Fibroblast of upper back skin (primary cell): Measurements from ENCODE around the gene STXBP5L.
"Not testable (repeated sequence)": the region's sequence is repeated elsewhere in the genome, so short reads cannot be mapped to it uniquely, and the experiment has no call there.

Experiments
- DNase-seq: peaks from one replicate; pipeline ENCODE4 v3.0.0-alpha.2; 2013

Gene STXBP5L

DNA sequence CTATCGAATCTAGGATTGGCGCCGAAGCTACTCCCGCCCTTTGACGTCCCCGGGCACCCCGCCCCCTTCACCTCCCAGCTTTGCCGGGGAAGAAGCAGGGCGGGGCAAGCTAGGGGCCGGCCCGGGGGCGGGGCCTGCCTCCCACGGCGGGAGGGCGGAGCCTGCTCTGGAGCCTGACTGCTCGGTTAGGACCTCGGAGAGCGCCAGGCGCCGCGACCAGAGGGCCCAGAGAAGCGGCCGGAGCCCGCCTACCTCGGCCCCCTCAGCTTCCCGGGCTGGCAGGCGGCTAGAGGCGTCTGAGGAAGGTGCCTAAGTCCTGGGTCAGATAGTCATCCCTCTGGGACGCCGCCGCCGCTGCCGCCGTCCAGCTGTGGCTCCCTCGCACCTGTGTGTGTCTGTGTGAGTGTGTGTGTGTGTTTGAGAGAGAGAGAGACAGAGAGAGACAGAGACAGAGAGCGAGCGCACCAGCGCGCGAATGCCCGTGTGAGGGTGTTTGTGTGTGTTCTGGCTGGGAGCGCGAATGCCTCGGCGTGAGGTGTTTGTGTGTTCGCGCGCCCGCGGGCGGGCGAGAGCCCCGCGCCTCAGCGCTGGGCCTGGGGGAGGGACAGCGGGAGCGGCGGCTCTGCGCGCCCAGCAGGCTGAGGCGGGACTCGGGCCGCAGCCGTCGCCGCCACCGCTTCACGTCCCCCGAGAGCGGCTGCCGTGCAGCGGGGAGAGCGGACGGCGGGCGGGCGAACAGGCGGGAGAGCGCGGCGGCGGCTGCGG lies at the start of gene STXBP5L:
Gene STXBP5L, plus strand, starts transcription at position 176 of the 765 bp plus-strand sequence. CDS start 1,374 bp downstream, outside the sequence.
- peak; percentile 61 for DNase-seq

DNA sequence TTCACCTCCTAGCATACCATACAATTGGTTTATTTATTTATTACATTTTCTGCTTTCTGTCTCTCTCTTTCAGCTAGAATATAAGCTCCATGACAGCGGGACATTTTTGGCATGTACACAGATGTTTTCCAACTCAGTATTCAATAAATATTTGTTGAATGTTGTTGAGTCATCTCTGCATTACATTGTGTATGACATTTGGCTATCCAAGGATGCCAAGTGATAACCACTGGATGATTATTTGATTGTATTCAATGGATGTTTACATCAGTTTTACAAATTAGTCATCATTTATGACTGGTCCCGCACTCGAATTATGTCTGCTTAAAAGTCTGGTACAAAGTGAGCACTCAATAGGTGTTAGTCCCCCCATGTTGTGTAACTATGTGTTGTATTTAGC lies 49.5 kb upstream of the STXBP5L start:
- DNase-seq: no peak

DNA sequence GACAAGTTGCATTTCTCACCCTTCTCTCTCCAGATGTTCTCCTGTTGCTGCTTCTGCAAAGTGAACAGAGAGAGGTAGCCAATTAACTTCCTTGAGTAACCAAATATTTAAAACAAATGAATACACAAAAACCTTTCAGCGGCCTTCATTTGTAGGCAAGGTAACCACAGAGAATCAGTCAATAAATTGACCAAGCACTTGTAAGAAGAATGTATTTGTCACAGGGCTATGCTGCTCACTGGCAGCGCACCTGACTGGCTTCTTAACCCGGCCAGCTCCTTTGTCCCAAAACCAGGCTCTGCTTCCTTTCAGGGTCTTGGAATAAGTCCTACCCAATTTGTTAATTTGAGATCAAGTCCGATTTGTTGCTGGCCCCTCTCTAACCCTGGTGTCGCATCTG lies 43.5 kb upstream of the STXBP5L start:
- no peak for DNase-seq

DNA sequence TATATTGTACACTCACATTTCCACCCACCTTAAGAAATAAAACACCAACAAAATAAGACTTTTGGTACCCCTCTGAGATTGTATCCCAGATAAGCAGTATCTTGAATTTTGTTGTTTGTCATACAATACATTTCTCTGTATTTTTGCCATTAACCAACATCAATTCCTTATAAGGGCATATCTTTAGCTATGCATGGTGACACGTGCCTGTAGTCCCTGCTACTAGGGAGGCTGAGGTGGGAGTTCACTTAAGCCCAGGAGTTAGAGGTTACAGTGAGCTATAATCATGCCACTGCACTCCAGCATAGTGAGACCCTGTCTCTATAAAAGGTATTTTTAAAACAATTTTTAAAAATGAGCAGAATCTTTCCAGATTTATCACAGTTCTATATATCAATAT lies 32.5 kb upstream of the STXBP5L start:
- DNase-seq: no peak

DNA sequence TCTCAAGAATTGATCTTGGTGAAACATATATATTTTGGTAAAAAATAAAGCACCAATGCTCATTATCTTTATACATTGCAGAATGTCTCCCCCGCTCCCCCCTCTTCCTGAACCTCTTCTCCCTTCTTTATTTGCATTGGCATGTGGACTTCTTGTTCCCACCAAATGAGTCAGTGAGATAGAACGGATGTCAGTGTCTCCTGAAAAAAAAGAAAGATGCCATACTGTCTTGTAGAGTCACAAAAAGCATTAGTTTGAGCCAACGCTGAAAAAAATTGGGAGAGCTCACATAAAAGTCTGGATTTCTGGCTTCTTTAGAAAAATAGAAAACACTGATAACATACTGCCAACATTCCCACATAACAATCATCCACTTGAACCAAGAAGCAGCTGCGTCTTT lies 32.0 kb upstream of the STXBP5L start:
- DNase-seq: no peak

DNA sequence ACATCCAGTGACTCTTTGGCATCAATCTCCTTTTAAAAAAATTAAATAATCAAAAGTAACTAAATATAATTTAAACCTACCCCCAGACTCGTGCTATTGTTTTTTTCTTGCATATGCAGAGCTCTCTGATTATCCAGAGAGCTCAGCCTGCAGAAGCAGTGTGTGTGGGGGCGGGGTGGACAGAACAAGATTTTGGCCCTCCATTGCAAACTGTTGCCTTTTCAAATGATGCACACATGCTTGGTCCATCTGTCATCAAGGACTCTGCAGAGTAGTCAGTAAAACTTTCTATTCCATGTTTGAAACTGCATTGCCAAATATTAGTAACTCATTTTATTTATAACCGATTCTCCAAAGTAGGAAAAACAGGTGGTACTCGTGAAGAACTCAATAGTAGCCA lies 28.6 kb upstream of the STXBP5L start:
- no peak for DNase-seq

DNA sequence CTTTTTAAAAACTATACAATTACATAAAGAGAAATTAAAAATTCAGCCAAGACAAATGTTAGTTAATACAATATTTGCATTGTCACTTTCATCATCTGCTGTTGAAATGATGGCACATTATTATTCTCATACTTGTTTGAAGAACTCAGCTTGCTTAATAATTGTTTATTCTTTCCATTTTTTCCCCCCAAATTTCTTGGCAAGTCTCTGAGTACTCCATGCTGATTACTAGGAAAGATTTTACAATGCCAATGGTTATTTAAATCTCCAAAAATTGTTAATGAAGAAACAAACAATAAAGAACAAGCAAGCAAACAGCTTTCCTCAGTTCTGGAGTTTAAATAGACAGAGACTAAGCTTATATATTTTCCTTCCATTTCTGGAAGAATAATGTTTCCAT lies 15.1 kb upstream of the STXBP5L start:
- no peak for DNase-seq

DNA sequence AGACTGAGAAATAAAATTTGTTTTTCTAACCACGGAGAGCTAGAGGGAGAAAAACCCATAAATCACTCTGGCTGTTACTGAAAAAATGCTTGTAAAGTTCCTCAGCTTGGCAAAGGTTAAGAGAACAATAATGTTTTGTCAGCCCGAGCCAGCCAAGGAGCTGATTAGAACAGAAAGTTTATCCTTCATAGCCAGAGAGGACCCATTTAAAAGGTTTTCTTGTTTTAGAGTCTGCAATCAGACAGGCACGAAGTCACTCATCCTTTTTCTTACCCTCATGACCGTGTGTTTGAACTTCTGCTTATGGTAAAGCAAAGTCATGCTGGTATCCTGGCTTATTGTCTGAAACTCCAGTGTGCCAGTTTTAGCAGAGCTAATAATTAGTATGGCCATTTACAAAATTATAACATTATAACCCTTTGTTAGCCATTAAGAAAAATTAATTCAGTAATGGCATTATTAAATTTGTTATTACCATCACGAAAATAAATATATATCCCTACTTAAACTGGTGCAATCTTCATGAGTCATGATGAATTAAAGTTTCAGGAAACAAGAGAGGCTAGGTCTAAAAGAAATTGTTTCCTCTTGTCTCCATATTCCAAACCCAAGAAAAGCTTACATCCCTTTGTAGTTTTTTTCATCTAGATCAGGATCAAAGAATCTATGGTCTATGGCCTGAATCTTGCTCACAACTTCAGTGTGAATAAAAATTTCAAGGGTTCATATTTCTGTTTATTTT lies 13.5 kb upstream of the STXBP5L start:
- peak; percentile 22 for DNase-seq

DNA sequence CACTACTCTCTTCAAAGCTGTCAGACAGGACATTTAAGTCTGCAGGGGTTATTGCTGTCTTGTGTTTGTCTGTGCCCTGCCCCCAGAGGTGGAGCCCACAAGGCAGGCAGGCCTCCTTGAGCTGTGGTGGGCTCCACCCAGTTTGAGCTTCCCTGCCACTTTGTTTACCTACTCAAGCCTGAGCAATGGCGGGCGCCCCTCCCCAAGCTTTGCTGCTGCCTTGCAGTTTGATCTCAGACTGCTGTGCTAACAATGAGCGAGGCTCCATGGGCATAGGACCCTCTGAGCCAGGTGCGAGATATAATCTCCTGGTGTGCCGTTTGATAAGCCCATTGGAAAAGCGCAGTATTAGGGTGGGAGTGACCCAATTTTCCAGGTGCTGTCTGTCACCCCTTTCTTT lies 6.3 kb upstream of the STXBP5L start:
- not testable (repeated sequence) for DNase-seq

DNA sequence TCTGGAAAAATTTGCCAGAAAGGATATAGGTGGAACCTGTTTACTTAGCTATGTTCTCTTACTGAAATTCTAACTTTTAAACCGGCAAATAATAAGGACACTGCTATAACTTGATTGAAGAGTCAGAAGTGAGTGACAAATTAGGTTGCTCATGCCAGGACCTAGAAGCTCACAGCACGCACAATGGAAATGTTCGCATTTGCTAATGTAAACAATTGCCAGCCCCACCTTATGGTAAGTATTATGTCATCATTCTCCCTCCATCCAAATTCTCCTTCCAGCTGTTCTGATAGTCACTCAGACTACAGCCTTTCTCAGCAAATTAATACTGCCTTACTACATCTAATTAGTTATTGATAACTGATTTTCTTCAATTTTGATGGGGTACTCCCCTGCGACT lies 4.8 kb upstream of the STXBP5L start:
- DNase-seq: no peak

DNA sequence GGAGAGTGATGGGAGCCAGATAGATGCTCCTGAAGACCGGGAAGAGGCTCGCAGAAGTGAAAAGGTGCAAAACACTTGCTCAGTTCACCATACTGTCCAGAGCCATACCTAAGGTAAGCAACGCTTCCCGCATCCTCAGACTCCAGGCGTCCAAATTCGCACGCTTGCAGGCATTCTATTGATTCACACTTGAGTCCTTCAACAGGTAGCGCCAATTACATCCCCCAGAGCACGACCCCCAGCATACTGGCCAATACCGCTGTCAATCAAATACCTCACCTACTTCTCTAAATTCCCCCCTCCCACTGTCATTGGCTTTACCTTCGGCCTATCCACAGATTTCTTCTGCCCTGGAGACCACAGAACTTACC lies 361 bp upstream of the STXBP5L start:
- no peak for DNase-seq

DNA sequence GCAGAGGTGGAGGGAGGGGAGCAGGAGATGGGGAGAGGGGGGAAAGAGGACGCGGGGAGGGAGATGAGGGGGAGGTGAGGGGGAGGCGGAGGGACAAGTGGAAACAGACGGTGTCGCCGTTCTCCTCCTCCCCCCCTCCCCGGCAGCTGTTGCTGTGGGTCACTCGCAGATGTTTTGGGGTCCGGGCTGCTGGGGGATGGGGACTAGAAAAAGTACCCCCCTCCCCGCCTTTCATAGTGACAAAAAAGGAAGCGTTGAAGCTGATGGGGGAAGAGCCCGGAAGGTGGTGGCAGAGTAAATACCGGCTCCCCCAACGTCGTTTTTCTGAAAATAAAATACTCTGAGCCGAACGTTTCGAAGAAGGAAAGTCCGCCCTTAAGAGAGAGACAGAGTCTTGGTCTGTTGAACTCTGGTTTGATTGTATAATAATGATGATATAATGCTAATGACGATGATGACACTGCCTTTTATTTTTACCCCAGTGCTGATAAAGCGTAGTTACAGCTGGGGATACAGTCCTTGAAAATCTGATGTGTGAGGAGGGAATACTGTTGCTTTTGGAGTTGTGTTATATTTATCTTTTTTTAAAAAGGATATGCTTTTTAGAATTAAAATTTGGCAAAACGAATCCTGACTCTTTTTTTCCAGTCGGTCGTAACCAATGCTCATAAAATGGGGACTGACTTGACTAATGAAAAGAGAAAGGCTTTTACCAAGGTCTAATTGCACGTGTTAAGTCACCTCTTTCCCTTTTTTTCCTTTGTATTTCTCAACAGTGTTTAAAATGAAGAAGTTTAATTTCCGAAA lies 993 bp downstream of the STXBP5L start:
- DNase-seq: no peak

DNA sequence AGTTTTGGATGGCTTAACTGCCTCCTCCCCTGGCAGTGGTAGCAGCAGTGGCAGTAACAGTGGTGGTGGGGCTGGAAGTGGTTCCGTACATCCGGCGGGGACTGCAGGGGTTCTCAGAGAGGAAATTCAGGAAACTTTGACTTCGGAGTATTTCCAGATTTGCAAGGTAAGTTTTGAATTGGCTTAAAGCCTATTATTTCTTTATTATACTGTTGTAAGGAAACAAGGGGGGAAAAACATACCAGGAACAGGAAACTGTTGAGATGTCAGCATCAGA lies 1.5 kb downstream of the STXBP5L start:
- no peak for DNase-seq

DNA sequence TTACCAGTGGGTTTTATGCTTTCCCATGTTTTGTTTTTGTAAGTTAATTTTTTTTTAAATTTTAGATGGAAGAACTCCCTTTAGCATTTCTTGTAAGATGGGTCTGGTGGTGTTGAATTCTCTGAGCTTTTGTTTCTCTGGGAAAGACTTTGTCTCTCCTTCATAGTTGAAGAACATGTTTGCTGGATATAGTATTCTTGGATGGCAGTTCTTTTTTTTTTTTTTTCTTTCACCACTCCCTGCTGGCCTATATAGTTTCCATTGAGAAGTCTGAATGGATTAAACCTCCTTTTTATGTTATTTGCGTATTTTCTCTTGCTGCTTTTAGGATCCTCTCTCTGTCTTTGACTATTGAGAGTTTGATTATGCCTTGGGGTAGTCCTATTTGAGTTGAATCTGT lies 18.1 kb downstream of the STXBP5L start:
- DNase-seq: no peak

DNA sequence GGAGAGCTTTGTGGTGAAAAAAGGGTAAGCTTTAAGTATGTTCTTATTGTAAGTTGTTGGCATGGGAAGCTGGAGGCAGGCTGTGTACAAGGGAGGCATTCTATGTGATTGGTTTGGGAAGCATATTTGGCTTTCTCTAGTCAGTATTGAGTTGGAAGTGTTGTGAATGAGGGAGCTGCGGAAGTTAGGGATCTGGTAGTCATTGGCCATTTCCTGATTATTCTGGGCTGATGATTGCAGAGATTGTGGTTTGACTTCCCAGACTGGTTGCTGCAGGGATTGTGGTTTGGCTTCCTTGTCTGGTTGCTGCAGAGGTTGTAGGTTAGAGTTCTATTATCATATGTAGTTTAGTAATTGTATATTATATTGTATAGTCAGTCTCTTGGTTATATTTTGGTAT lies 21.0 kb downstream of the STXBP5L start:
- no peak for DNase-seq

DNA sequence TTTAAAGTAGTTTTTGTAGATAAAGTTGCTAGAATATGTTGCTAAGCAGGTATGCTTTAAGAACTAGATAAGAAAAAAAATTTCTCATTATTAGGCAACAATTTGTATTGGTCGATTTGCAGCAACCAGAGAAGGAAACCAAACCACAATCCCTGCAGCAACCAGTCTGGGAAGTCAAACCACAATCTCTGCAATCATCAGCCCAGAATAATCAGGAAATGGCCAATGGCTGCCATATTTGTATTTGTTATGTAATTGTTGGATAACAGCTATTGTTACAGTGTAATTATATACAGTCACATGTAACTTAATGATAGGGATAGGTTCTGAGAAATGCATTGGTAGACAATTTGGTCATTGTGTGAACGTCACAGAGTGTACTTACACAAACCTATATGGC lies 23.6 kb downstream of the STXBP5L start:
- no peak for DNase-seq

DNA sequence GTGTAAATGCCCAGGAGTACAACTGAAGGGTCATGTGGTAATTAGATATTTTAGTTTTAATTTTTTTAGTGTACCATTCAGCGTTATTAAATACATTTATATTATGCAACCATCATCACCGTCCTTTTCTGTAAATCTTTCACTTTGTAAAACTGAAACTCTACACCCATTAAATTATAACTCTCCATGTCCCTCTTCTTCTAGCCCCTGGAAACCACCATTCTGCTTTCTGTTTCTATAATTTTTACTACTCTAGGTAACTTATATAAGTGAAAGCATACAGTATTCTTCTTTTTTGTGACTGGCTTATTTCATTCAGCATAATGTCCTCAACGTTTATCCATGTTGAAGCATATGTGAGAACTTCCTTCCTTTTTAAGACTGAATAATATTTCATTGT lies 48.1 kb downstream of the STXBP5L start:
- no peak for DNase-seq

DNA sequence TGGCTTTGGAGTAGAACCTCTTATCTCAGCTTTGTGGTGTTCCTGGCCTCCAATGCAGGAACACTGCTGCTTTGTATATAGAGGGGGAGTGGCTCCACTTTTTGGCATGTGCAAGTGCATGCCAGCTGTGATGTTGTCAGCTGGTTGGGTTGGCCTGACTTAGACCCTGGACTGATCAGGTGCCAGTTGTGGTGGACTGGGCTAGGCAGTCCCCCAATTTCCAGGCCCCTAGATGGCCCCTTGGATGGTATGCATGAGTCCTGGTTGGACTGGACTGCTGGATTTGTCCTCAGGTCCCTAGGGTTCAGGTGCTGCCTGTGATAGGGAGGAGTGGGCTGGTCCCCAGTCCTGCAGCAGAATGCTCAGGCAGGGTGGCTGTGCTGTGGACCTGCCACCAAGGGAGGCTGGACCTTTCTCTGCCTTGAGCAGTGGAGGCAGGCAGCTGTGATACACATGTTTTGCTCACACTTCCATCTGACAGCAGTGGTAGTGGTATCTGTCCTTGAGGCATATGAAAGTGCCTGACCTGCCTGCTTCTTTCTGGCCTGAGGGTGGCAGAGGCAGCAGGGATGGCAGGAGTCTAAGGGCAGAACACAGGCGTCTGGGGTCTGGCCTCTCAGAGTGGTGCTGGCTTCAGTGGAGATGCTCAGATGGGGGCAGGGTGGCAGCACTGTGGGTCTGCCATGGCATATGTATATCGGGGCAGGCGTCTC lies 74.8 kb downstream of the STXBP5L start:
- no peak for DNase-seq

DNA sequence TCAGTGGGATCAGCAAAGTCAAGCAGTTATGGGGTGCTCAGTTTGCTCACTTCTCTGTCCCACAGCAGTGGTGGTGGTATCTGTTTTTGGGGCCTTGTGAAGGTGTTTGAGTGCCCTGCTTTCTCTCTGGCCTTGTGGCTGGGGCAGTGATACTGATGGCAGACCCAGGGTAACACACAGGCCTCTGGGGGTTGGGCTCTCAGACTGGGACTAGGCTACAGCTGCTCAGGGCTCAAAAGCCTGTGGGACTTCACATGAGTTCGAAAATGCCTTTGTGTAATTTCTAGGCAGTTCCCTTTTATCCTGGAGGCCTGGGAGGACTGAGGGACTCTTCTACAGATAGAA lies 75.3 kb downstream of the STXBP5L start:
- no peak for DNase-seq

DNA sequence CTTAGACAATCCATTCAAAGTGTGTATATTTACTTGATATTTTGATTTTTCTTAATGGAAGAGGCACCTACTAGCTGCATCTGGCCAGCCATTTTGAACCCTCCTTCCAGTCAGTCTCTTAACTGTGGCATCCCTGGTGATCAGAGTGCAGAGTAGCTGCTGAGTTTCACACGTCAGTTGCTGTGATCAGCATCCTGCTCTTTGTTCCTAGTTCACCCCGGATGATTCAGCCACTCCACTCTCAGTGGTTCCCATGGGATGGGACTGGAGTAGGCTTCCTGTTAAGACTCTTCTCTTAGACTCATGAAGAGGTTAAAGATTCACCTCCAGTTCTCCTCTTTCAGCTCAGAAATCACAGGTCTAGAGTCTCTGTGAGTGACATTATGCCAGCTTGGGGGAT lies 75.8 kb downstream of the STXBP5L start:
- no peak for DNase-seq

DNA sequence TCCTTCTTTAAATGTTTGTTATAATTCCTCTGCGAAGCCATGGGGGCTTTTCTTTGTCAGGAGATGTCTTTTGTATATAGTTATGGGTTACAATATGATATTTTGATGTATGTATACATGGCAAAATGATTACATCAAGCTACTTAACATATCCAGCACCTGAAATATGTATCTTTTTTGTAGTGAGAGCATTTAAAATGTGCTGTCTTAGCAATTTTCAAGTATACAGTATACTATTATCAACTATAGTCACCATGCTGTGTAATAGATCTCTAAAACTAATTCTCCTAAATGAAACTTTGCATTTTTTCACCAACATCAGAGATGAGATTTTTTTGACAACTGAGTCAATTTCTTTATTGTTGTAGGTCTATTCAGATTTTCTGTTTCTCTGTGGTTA lies 77.2 kb downstream of the STXBP5L start:
- no peak for DNase-seq

DNA sequence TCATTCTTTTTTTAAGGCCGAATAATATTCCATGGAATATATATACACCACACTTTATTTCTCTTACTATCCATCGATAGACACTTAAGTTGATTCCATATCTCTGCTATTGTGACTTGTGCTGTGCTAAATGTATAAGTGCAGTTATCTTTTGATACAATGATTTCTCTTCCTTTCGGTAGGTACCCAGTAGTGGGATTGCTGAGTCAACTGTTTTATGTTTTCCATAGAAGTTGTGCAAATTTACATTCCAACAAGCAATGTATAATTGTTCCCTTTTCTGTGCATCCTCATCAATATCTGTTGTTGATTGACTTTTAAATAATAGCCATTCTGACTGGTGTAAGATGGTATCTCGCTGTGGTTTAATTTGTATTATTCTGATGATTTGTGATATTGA lies 81.0 kb downstream of the STXBP5L start:
- DNase-seq: no peak

DNA sequence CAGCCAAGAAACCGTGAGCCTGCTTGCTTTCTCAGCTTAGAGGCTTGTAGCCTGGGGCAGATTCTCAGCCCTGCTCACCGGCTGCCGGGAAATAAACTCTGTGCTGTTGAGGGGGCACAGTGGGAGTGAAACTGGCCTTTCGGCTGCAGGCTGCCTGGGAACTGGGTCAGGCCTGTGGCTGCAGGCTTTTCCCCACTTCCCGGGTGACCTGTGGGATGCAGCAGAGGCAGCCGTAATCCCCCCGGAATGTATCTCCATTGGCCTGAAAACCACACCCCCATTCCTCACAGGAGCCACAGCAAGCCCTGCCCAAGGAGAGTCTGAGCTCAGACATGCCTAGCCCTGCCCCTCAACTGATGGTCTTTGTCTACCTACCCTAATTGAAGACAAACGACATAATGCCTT lies 110.9 kb downstream of the STXBP5L start:
- no peak for DNase-seq

DNA sequence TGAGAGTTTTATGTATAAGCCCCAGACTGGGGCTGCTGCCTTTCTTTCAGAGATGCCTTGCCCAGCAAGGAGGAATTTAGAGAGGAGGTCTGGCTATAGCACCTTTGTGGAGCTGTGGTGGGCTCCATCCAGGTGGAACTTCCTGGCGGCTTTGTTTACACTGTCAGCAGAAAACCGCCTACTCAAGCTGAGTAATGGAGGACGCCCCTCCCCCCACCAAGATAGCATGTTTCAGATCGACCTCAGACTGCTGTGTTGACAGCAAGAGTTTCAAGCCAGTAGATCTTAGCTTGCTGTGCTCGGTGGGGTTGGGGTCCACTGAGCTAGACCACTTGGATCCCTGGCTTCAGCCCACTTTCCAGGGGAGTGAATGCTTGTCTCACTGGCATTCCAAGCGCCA lies 155.6 kb downstream of the STXBP5L start:
- no peak for DNase-seq
